SJSA1 (cell line): Measurements from ENCODE around the gene COL3A1. TPM values are rescaled to one million over a fixed set of nuclear protein-coding genes. Genes with fewer than 3 reads are reported as not detected.
A peak's percentile ranks its signal among the peaks of the same experiment; 100 is the strongest.

Experiments used
- DNase-seq, 2 experiments: peaks; one replicate each; pipeline ENCODE4 v3.0.0-alpha.2; 2015 to 2020; ENCODE audit warnings: low spot score in 2 of 2, low read depth in 1 of 2
- H3K27ac ChIP-seq: fragments of 250-450 bp; sonication (Bioruptor Pico); 2 replicates; pipeline ENCODE4 v1.5.1; 2020; ENCODE audit warnings: mild to moderate bottlenecking, moderate library complexity
- H3K27me3 ChIP-seq: fragments of 250-450 bp; sonication (Bioruptor Pico); replicated peaks from 2 replicates; pipeline ENCODE4 v1.5.1; 2020; ENCODE audit warnings: mild to moderate bottlenecking, moderate library complexity
- H3K36me3 ChIP-seq: fragments of 250-450 bp; sonication (Bioruptor Pico); 2 replicates; pipeline ENCODE4 v1.5.1; 2020; ENCODE audit warnings: mild to moderate bottlenecking
- H3K4me1 ChIP-seq: fragments of 250-450 bp; sonication (Bioruptor Pico); replicated peaks from 2 replicates; pipeline ENCODE4 v1.6.1; 2021; ENCODE audit warnings: mild to moderate bottlenecking
- H3K4me3 ChIP-seq: fragments of 250-450 bp; sonication (Bioruptor Pico); 2 replicates; pipeline ENCODE4 v1.5.1; 2020; ENCODE audit warnings: mild to moderate bottlenecking
- H3K9me3 ChIP-seq: fragments of 250-450 bp; sonication (Bioruptor Pico); replicated peaks from 2 replicates; pipeline ENCODE4 v1.5.1; 2020; ENCODE audit warnings: mild to moderate bottlenecking
- total RNA-seq: library from RNA; depleted of rRNA; stranded (reverse); fragments of >200 nt; shearing (Covaris generic); gene quantifications from 2 replicates; pipeline ENCODE4 v1.2.3, GENCODE V29; 2014

Gene COL3A1
- total RNA-seq, 1 experiment from 2014 or later, result 1,297 TPM

- Histone ChIP-seq H3K4me1 (peaks cover 7% of the 10 kb centered on the region), H3K27me3 (no peaks in the 10 kb centered on the region), H3K27ac (no peak overlapping the region), H3K36me3 (no peaks in the 10 kb centered on the region), H3K9me3 (no peaks in the 10 kb centered on the region), H3K4me3 (no peak overlapping the region)
- no peak for DNase-seq
These were observed 8.6 kb upstream of the COL3A1 start for GRCh38 chr2:188965563-188965962.

DNA sequence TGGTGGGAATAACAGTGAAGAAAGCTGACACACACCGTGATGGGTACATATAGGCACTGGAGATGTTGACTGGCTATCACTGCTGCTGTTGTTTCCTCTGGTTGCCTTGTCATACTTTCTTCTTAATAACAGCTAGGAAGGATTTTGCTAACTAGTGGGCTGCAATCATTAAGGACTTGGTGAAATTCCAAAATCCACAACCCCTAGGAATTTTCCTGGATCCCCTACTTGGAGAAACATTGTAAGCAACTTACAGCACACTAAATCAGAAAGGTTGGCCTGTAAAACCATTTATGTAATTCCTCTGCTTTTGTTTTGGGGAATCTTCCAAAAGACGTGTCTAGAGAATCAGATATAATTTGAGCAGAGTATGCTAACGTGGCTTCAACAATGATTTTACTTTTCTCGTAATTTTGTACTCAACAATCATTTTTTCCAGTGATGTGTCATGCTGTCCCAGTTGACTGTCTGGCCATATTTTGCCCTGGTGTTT is 8.0 kb upstream of the COL3A1 start:
- H3K4me1 ChIP-seq, result peaks cover 7% of the 10 kb centered on the region
- no peak for DNase-seq
- no peaks in the 10 kb centered on the region for H3K27me3 ChIP-seq
- H3K27ac ChIP-seq, result no peak overlapping the region
- no peaks in the 10 kb centered on the region for H3K9me3 ChIP-seq
- no peaks in the 10 kb centered on the region for H3K36me3 ChIP-seq
- H3K4me3 ChIP-seq, result no peak overlapping the region

GRCh38 chr2:188966728-188967440 is 7.3 kb upstream of the COL3A1 start:
- H3K4me3 ChIP-seq, result no peak overlapping the region
- no peaks in the 10 kb centered on the region for H3K9me3 ChIP-seq
- H3K27ac ChIP-seq, result no peak overlapping the region
- no peaks in the 10 kb centered on the region for H3K27me3 ChIP-seq
- H3K36me3 ChIP-seq, result no peaks in the 10 kb centered on the region
- H3K4me1 ChIP-seq, result peaks cover 7% of the 10 kb centered on the region
- no peak for DNase-seq

DNA sequence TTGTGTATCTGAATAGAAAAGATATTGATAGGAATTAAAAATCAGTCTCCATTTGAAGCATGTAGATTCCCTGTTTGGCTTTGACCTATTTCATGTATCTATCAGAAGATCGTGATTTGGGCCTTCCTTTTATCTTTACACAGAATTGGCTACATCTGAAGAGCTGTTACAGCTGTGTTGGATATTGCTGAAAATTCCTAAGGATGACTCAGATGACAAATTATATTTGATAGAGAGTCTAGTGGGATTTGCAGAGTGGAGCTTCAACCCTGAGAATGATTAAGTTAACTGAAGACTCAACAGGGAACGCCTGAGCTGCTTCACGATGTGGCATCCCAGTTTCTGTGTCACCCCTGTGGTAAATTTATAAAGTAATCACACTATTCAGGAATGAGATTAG is 4.9 kb upstream of the COL3A1 start:
- Histone ChIP-seq H3K27ac (peak overlapping the region; percentile 15), H3K9me3 (no peaks in the 10 kb centered on the region), H3K36me3 (no peaks in the 10 kb centered on the region), H3K4me3 (no peak overlapping the region), H3K27me3 (no peaks in the 10 kb centered on the region), H3K4me1 (peaks cover 13% of the 10 kb centered on the region)
- DNase-seq, result peak in 1 of 2 experiments; percentile 57

DNA sequence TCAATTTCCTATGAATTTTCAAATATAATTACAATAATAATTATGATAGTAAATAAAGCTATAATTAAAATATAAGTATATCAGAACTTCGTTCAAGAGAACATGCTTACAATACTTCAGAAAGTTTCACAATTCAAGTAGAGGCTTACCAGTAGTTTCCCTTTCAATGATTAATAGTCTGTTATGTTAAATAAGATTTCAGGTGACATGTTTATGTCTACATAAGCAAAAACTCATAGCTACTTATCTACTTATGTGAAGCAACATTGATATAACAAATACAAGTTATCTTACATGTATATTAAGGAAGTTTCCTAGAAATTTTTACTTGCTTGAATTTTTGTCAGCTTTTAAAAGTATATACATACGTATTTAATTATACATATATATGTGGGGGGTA is 4.5 kb upstream of the COL3A1 start:
- Histone ChIP-seq H3K36me3 (no peaks in the 10 kb centered on the region), H3K27ac (peak overlapping the region; percentile 15), H3K27me3 (no peaks in the 10 kb centered on the region), H3K4me3 (no peak overlapping the region), H3K4me1 (peaks cover 13% of the 10 kb centered on the region), H3K9me3 (no peaks in the 10 kb centered on the region)
- no peak for DNase-seq

DNA sequence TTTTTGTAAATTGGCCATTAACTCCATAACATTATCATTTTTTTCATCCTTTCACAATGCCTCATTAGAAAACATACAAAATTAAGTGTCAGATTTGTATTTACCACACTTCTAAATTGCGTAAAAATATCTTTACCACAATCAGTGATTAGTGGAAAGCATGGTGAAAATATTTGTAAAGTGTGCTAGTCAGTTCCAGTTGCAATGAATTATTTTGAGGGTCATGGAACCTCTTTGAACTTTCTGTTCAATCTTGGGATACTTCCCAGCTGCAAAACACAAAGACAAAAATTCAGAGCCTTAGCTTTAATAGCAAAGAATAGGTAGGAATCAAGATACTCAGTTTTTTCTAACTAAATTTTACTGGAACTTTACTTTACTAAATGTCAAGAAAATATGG is 4.0 kb upstream of the COL3A1 start:
- H3K4me3 ChIP-seq, result no peak overlapping the region
- no peaks in the 10 kb centered on the region for H3K36me3 ChIP-seq
- no peak overlapping the region for H3K27ac ChIP-seq
- H3K4me1 ChIP-seq, result peaks cover 13% of the 10 kb centered on the region
- no peak for DNase-seq
- no peaks in the 10 kb centered on the region for H3K27me3 ChIP-seq
- H3K9me3 ChIP-seq, result no peaks in the 10 kb centered on the region

GRCh38 chr2:188971432-188971861 is 2.7 kb upstream of the COL3A1 start:
- Histone ChIP-seq H3K27me3 (no peaks in the 10 kb centered on the region), H3K36me3 (no peaks in the 10 kb centered on the region), H3K9me3 (no peaks in the 10 kb centered on the region), H3K27ac (no peak overlapping the region), H3K4me3 (no peak overlapping the region), H3K4me1 (peaks cover 20% of the 10 kb centered on the region)
- no peak for DNase-seq

DNA sequence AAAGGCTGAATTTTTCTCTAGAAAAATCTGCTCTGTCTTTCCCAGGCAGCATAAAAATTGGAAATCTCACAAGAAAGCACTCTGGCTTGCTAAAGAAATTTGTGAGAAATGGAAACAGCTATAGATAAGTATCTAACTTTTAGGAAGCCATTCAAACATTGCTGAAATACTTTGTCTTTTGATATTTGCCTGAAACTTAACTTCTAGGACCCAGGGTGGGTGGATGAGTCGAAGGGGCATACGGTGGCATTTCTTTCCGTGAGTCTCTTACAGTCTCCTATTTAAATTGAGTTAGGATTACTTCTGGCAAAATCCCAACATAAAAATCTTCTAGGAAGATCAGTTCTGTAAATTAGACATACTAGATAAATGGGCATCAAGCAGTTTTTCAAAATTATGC is 532 bp upstream of the COL3A1 start:
- Histone ChIP-seq H3K9me3 (no peaks in the 10 kb centered on the region), H3K27ac (peak overlapping the region; percentile 91), H3K36me3 (no peaks in the 10 kb centered on the region), H3K4me1 (peaks cover 40% of the 10 kb centered on the region), H3K4me3 (no peak overlapping the region; the same call in 1 of the 2 replicates), H3K27me3 (no peaks in the 10 kb centered on the region)
- DNase-seq, result no peak

GRCh38 chr2:188975497-188976102 is 1.4 kb downstream of the COL3A1 start:
- H3K27ac ChIP-seq, result peak overlapping the region; percentile 91
- peaks cover 42% of the 10 kb centered on the region for H3K4me1 ChIP-seq
- no peaks in the 10 kb centered on the region for H3K36me3 ChIP-seq
- H3K4me3 ChIP-seq, result peak overlapping the region; percentile 43
- H3K9me3 ChIP-seq, result no peaks in the 10 kb centered on the region
- no peaks in the 10 kb centered on the region for H3K27me3 ChIP-seq
- peak; percentile 73 to 82 for DNase-seq

GRCh38 chr2:188976545-188977268 is 2.5 kb downstream of the COL3A1 start:
- Histone ChIP-seq H3K4me3 (peak overlapping the region; percentile 43), H3K36me3 (no peaks in the 10 kb centered on the region), H3K27me3 (no peaks in the 10 kb centered on the region), H3K9me3 (no peaks in the 10 kb centered on the region), H3K27ac (peak overlapping the region; percentile 91), H3K4me1 (peaks cover 42% of the 10 kb centered on the region)
- DNase-seq, result peak in 1 of 2 experiments; percentile 78

DNA sequence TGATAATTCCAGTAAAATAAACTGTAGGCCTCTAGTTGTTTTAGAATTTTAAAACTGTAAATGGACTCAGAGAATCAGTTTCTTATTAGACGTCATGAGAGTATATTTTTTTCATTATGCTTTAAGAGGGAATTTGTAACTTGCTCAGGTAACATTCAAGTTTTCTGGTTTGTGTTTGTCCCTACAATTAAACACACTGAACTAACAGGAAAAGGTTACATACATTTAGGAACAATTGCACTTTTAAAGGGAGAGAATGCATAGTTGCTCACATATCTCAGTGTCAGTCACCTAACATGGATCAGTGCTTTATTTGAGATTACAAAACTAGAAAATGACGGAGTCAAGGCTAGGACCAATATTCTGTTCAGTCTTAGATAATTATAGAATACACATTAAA is 3.1 kb downstream of the COL3A1 start:
- Histone ChIP-seq H3K4me1 (peaks cover 42% of the 10 kb centered on the region), H3K27me3 (no peaks in the 10 kb centered on the region), H3K27ac (peak overlapping the region; percentile 91), H3K36me3 (no peaks in the 10 kb centered on the region), H3K9me3 (no peaks in the 10 kb centered on the region), H3K4me3 (peak overlapping the region; percentile 43)
- peak in 1 of 2 experiments; percentile 30 for DNase-seq

DNA sequence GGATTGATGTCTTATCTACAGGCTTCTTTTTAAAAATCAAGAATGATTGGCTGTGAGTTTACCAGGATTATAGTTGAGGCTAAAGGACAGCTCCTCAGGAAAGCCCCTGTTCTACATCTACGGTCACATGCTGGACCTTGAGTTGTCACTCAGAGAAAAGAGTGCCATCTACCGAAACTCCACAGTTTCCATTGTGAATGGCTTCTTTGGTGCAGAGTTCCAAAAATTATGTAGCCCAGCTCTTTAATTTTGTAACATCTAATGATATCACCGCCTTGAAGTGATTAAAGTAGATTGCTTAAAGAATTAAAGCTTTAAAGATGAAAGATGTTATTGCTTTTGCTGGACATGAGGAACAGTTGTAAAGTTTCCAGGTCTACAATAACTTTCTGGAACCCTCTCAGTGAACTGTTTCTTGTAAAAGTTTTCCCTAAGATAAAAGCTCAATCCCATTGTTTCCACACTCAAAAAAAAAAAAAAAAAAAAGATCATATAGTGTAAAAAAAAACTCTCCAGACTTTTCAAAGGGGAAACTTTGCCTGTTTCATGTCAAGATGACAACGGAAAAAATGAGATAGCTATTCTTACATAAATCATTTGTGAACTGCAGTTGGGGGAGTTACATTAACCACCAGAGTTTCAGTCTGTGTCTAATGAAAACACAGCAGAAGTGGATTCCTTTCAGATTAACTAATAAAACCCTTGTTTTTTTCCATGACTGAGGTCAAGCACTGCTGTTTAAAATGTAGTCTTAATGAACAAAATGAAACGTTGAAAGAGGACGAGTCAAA is 4.3 kb downstream of the COL3A1 start:
- peak overlapping the region; percentile 91 for H3K27ac ChIP-seq
- H3K4me3 ChIP-seq, result peak overlapping the region; percentile 2; the same call in 1 of the 2 replicates
- DNase-seq, result peak; percentile 58 to 90
- H3K27me3 ChIP-seq, result no peaks in the 10 kb centered on the region
- no peaks in the 10 kb centered on the region for H3K9me3 ChIP-seq
- H3K4me1 ChIP-seq, result peaks cover 45% of the 10 kb centered on the region
- H3K36me3 ChIP-seq, result peaks cover 7% of the 10 kb centered on the region
